ENCODE measurements around the gene PKNOX1. TPM values are rescaled to one million over a fixed set of nuclear protein-coding genes. Genes with fewer than 3 reads are reported as not detected.
"Not testable (repeated sequence)": the region's sequence is repeated elsewhere in the genome, so short reads cannot be mapped to it uniquely, and the experiment has no call there.

PKNOX1 gene
- total RNA-seq, 1 donor from 2014 or later: 14.9 TPM

DNA sequence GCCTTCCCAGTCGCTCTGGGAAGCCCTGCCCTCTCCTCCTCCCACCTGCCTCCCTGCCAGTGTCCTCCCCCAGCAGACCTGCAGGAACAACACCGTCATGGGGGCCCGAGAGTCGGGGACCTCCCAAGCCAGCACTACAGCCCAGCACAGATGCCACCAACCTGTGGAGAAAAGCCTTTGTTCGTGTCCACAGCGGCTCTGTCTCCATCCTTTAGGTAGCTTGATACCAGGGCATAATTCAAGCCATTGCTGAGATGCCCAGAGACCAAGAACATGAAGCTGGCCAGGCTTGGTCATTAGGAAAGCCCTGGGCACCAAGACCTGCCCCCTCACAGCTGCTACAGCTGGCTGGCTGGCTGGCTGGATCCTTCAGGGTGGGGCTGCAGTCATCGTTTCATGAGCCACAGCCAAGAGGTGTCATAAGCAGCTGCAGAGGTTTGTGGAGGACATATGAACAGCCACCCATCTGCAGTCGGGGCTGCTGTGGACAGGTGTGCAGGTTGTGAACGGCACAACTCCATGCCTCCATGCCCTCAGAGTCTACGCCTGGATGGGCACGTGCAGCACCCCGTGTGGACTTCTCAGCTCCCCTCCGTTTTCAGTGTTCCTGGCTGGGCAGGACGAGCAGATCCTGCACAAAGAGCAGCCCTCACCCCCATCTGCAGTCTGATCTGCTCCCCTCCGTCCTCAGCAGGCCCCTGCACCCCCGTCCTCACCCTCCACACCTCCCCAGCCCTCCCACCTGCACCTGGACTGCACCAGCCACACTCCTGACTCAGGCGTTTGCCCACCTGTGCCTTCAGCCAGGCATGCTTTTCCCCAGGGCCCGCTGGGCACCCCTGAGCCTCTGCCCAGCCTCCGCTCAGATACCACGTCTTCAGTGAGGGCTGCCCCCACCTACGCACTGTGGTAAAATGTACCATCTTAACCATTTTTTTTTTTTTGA lies 71.8 kb downstream of the PKNOX1 start:
- H3K27ac ChIP-seq; H3K4me3 ChIP-seq; H3K9me3 ChIP-seq; H3K27me3 ChIP-seq; H3K36me3 ChIP-seq; H3K4me1 ChIP-seq; intact Hi-C loops (cut with DNase I): not testable (repeated sequence)
- peak; percentile 6 for ATAC-seq
- DNase-seq: peak; percentile 61

DNA sequence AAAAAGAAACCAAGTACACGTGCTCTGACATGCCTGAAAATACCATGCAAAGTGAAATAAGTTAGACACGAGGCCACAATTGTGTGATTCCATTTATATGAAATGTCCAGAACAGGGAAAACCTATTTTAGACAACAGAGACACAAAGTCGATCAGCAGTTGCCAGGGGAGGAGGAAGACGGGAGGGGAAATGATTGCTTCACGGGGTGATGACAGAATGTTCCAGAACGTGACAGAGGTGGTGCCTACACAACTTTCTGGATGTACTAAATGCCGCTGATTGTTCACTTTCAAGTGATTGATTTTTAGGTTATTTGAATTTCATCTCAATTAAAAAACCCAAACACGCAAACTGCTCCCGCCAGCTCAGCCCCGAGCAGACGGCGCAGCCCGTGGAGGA lies 78.8 kb downstream of the PKNOX1 start:
- H3K27me3 ChIP-seq; H3K4me1 ChIP-seq; DNase-seq; H3K36me3 ChIP-seq; intact Hi-C loops (cut with DNase I); H3K4me3 ChIP-seq; H3K27ac ChIP-seq; H3K9me3 ChIP-seq: not testable (repeated sequence)
- ATAC-seq: peak; percentile 52

- H3K4me3 ChIP-seq; intact Hi-C loops (cut with DNase I); H3K27ac ChIP-seq: not testable (repeated sequence)
Measured at GRCh38 chr21:43062955-43063664, 88.7 kb downstream of the PKNOX1 start.

DNA sequence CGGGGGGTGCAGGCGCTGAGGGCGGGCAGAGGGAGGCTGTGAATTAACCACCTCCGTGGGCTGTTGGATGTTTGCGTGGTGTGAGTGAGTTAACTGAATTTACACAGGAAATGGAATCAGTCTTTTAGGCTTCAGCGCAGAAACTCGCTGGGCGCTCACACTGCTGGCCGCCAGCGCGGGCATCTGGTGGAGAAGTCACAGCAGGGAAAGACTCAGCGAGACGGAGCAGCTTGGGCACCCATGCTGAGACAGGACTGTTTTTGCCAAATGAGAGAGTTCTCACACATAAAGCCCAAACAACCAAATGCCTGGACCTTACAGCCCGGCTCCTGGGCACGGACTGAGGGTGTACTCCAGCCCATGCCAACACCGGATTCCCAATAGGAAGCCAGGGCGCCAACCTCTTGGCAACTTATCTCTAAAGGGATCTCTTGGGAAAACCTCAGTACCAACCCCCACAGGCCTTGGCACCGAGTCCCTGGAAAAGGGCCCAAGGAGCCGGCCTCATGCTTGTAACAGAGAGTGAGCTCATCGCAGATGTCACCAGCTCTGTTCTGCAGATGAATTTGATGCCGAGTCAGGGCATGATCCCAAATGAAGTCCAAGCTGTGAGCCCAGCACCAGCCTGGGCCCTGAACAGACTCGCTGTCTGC lies 90.0 kb downstream of the PKNOX1 start:
- intact Hi-C loops (cut with DNase I); ATAC-seq; DNase-seq; H3K4me1 ChIP-seq; H3K27ac ChIP-seq; H3K9me3 ChIP-seq; H3K4me3 ChIP-seq; H3K36me3 ChIP-seq; H3K27me3 ChIP-seq: not testable (repeated sequence)

More at GRCh38 chr21:43062955-43063664, 88.7 kb downstream of the PKNOX1 start:
- H3K4me1 ChIP-seq, H3K9me3 ChIP-seq, H3K36me3 ChIP-seq, ATAC-seq, DNase-seq, H3K27me3 ChIP-seq: not testable (repeated sequence)

DNA sequence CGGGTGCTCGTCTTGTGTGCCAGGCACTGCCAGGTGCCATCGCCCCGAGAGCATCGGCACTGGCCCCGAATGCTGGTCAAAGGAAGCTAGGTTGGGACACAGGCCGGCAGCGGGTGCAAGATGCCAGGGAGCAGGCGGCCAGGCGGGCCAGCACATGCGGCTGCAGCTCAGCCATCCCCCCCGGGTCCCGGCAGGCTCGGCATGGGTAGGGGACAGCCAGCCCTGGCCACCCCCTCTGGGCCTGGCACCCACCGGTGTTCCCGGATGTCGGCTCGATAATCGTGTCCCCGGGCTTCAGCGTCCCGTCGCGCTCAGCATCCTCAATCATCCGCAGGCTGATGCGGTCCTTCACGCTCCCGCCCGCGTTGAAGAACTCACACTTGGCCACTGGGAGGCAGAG lies 91.6 kb downstream of the PKNOX1 start:
- H3K36me3 ChIP-seq; H3K4me1 ChIP-seq; intact Hi-C loops (cut with DNase I); H3K27ac ChIP-seq; ATAC-seq; H3K27me3 ChIP-seq; H3K9me3 ChIP-seq; H3K4me3 ChIP-seq: not testable (repeated sequence)
- peak; percentile 29 for DNase-seq

DNA sequence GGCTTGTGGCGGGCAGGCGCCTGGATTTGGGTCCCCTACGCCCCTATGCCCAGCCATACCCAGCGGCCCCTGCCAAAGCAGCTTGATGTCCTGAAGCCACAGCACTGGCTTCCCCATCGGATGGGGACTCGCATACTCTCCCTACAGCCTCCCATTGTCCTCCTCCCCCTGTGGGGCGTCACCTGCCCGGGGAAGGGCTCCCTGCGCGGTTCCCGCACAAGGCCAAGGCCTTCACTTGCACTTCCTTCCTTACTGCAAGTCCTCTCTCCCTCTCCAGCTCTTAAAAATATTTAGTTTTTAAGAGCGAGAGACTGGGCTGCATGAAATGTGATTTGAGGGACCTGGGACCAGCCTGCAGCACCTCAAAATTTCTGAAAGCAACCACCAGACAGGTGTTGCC lies 92.3 kb downstream of the PKNOX1 start:
- ATAC-seq; H3K27me3 ChIP-seq; H3K36me3 ChIP-seq; H3K27ac ChIP-seq; H3K4me3 ChIP-seq; intact Hi-C loops (cut with DNase I); H3K9me3 ChIP-seq; H3K4me1 ChIP-seq: not testable (repeated sequence)
- peak; percentile 32 for DNase-seq

DNA sequence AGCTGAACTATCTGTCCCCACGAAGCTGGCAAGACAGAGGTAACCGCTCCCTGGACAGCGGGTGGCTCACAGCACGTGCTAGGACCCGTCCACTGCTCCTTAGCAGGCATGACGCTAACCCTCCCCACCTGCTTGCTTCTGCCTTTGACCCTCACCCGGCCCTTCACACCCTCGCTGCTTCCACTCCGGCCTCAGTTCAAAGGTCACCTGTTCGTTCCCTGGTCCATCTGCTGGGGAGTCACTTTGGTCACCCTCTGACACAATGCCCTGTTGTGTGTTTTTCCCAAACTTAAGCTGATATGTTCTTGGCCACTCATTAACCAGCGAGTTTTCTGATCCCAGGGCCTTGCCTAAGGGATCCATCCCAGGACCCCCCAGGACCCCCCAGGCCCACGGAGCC lies 93.7 kb downstream of the PKNOX1 start:
- DNase-seq; H3K27ac ChIP-seq; ATAC-seq; intact Hi-C loops (cut with DNase I); H3K4me1 ChIP-seq; H3K4me3 ChIP-seq; H3K27me3 ChIP-seq; H3K9me3 ChIP-seq; H3K36me3 ChIP-seq: not testable (repeated sequence)

GRCh38 chr21:43069682-43070081 lies 95.3 kb downstream of the PKNOX1 start:
- H3K9me3 ChIP-seq; DNase-seq; H3K4me3 ChIP-seq; ATAC-seq; intact Hi-C loops (cut with DNase I); H3K27ac ChIP-seq; H3K36me3 ChIP-seq; H3K27me3 ChIP-seq; H3K4me1 ChIP-seq: not testable (repeated sequence)

- H3K4me3 ChIP-seq; ATAC-seq; DNase-seq; H3K36me3 ChIP-seq; H3K9me3 ChIP-seq; H3K4me1 ChIP-seq; H3K27ac ChIP-seq; intact Hi-C loops (cut with DNase I); H3K27me3 ChIP-seq: not testable (repeated sequence)
Measured at GRCh38 chr21:43072742-43073141, 98.4 kb downstream of the PKNOX1 start.

DNA sequence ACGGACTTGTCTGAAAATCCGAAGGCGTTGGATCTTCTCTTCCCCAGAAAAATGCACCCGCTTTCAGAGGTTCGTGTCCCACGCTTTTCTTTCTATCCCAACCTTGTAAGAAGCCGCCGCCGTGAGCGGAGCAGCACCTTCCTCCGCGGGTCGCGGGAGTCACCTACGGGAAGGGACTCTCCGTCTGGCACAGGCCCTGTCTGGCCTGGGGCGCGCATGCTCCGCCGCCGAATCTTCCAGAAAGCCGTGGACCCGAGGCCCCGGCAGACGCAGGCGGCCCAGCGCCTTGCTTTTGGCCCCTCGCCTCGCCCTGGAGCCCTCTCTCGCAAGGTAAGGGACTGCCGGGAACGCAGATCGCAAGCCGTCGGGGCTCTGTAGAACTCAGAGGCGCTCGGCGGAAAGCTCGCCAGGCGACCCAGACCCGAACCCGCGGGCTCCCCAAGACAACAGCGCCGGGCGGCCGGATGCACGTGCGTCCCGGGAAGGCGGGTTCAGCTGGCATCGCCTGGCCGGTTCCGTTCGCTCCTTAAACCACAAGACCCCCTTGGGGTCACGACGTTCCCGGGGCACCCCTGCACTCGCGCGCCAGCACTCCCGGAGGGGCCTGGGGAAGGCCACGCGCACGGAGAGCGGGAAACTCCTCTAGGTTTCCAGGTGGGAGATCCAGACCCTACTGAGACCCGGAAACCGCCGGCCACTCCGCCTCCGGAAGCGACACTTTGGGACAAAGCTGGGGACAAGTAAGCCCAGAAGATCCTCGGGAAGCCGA lies 100.2 kb downstream of the PKNOX1 start:
- ATAC-seq: peak; percentile 45
- intact Hi-C loops (cut with DNase I); H3K4me3 ChIP-seq; H3K9me3 ChIP-seq; H3K36me3 ChIP-seq; H3K27ac ChIP-seq; H3K4me1 ChIP-seq; DNase-seq; H3K27me3 ChIP-seq: not testable (repeated sequence)

DNA sequence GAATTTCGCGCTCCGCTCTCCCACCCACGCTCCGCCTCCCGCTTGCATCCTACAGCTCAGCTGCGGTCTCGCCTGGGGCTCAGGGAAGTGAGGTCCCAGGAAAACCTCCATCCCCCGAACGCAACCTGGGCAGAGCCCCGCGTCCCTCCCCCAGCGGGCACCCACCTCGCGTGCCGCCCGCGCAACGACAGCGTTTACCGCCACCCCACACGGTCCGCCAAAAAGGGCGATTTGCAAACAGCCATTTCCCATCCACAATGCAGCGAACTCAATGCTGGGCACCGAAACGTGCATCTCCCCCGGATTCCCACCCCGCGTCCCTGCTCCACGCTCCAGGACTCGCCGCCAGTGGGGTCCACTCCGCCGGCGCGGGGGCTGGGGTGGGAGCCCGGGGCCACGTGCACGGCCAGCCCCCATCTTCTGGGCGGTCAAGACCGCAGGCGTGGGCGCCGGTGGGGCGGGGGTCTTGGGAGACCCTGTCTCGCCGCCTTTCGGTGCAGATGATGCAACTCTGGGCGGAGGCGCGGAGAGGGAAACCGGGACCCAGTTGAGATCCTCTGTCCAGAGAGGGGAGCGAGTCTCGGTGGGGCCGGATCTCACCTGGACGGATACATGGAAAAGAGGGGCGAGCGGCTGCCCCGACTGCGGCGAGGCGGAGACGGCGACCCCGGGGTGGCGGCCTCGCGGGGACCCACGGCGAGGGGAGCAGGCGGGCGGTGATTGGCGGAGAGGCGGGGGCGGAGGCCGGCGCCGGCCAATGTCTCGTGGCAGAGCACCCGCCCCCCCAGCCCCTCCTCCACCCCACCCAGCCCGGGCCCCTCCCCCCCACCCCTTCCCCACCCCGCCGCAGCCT lies 101.0 kb downstream of the PKNOX1 start, which contains the start of gene CBS:
TSS of gene CBS (minus strand) at position 666 of the 853 bp plus-strand sequence. CDS start 3,642 bp downstream, outside the sequence.
- H3K9me3 ChIP-seq; H3K4me3 ChIP-seq; H3K27me3 ChIP-seq; intact Hi-C loops (cut with DNase I); H3K4me1 ChIP-seq; DNase-seq; H3K27ac ChIP-seq; H3K36me3 ChIP-seq: not testable (repeated sequence)
- peak; percentile 70 for ATAC-seq

DNA sequence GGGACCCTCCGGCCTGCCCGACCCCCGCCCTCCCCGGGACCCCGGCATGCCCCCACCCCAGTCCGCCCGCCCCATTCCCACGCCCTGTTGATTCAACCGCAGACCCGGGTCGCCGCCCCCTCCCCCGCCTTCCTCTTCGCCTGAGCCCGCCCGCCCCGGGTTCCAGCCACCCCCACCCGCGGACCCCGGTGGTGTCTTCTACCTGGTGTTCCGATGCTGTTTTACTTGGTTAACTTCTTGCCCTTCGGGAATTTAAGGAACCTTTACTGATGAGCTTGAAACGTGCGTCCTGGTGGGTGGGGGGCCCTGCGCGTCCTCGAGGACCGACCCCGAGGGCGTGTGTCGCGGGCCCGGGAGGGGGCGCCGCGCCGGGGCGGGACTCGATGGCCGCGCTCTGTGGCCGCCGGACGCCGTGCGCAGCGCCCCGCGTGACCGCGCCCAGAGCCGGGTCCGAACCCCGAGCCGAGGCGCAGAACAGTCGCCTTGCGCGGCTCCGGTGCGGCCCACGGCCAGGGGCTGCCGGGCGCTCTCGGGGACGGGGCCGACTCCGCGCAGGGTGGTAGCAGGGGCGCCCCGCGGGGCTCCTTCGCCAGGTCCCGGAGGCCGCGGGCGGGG lies 101.8 kb downstream of the PKNOX1 start:
- H3K27ac ChIP-seq; H3K9me3 ChIP-seq; DNase-seq; H3K27me3 ChIP-seq; H3K36me3 ChIP-seq; intact Hi-C loops (cut with DNase I); H3K4me3 ChIP-seq; H3K4me1 ChIP-seq: not testable (repeated sequence)
- ATAC-seq: peak; percentile 6
